Liver (tissue), 3 donors: ENCODE data around the gene LCN12.

Source experiments
- CTCF ChIP-seq: fragments of 150-350 bp; IDR thresholded peaks from 2 replicates; pipeline ENCODE4 v1.5.1; 2017; ENCODE audit warnings: improper control_type of control experiment, low read depth, low read length; ENCODE audit not compliant: missing input control
- EGR1 ChIP-seq, 2 donors: IDR thresholded peaks; 2 replicates each; pipeline ENCODE4 v1.6.1; 2016 to 2018; ENCODE audit warnings: antibody characterized with exemption in 2 of 2, low read depth in 2 of 2
- FOXA1 ChIP-seq: IDR thresholded peaks from 2 replicates; pipeline ENCODE4 v1.6.1; 2016; ENCODE audit warnings: antibody characterized with exemption
- MAX ChIP-seq: IDR thresholded peaks from 2 replicates; pipeline ENCODE4 v1.6.1; 2016; ENCODE audit warnings: antibody characterized with exemption
- RAD21 ChIP-seq, 2 donors: IDR thresholded peaks; 2 replicates each; pipeline ENCODE4 v1.6.1; 2016; ENCODE audit warnings: antibody characterized with exemption in 2 of 2, mild to moderate bottlenecking in 2 of 2
- REST ChIP-seq: IDR thresholded peaks from 2 replicates; pipeline ENCODE4 v1.6.1; 2016; ENCODE audit warnings: antibody characterized with exemption, mild to moderate bottlenecking
- RXRA ChIP-seq, 2 donors: IDR thresholded peaks; 2 replicates each; pipeline ENCODE4 v1.6.1; 2017 to 2018; ENCODE audit warnings: antibody characterized with exemption in 2 of 2, mild to moderate bottlenecking in 1 of 2
- SP1 ChIP-seq: IDR thresholded peaks from 2 replicates; pipeline ENCODE4 v1.6.1; 2018; ENCODE audit warnings: antibody characterized with exemption, mild to moderate bottlenecking
- TAF1 ChIP-seq: conservative IDR thresholded peaks from 2 replicates; pipeline ENCODE4 v1.6.1; 2016; ENCODE audit warnings: antibody characterized with exemption, mild to moderate bottlenecking
- YY1 ChIP-seq: IDR thresholded peaks from 2 replicates; pipeline ENCODE4 v1.6.1; 2016; ENCODE audit warnings: antibody characterized with exemption, mild to moderate bottlenecking
- ZBTB33 ChIP-seq: IDR thresholded peaks from 2 replicates; pipeline ENCODE4 v1.6.1; 2016; ENCODE audit warnings: antibody characterized with exemption
- donor health status: healthy.
- donor health status: healthy.

DNA sequence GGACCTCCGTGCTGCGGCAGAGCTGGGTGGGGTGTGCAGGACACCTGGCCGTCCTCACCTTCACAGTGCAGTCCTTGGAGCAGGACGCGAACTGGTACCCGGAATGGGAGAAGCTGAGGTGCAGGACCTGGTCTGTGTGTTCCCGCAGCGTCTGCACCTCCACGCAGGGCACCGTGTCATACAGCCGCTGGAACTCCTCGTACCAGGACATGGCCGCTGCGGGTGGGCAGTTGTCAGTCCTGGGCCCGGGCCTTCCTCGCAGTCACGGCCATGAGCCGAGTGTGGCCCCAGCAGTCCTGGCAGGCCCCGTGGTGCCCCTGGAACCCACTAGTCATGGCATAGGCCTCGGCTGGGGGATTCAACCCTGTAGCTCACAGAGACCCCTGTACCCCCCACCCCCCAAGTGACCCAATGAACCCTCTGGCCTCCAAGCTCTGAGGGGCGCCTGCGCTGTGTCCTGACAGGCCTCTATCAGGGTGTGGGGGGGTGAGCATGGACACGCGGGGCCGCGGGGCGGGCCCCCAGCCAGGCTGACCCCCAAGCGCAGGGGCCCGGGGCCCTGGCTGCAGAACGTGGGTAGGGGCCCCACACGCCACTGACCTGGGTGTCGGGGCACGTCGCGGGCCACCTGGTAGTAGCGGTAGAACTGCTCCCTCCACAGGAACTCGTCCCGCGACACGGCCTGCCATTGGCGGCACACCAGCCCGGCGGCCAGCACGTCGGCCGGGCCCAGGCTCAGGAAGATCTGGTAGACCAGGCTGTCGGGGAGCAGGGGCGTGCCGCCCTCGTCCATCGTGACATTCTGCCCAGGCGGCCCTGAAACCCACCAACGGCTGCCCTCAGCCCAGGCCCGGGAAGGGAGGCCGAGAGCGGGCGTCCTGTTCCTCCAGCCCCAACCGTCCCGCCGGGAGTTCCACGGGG, 8.5 kb upstream of the LCN12 start:
- TF ChIP-seq CTCF, result no peak
- no peak for TF ChIP-seq YY1
- TF ChIP-seq TAF1, result no peak
- no peak for TF ChIP-seq RXRA (IDR thresholded peaks at IDR 0.05)
- peak; percentile 10 for TF ChIP-seq REST
- TF ChIP-seq MAX, result no peak
- TF ChIP-seq EGR1 (IDR thresholded peaks at IDR 0.05; ENCODE audit: low read depth in 2 of 2), result no peak
- no peak for TF ChIP-seq ZBTB33
- TF ChIP-seq FOXA1, result no peak
- TF ChIP-seq RAD21 (IDR thresholded peaks at IDR 0.05), result peak in 1 of 2 donors; percentile 11
- TF ChIP-seq SP1, result no peak
